BLaER1 treated with 17β-estradiol and CSF1 and Interleukin-3, amounts not matched to agents 10 nM and 100 nM (cell line): ENCODE results near the gene HIGD2A.
"Not testable (repeated sequence)": the region's sequence is repeated elsewhere in the genome, so short reads cannot be mapped to it uniquely, and the experiment has no call there.

Experiments used
- H3K27ac ChIP-seq, 11 experiments: shearing (Covaris generic); formaldehyde crosslinking; 2 replicates each; pipeline ENCODE4 v1.8.1; 2022
- H3K27me3 ChIP-seq, 11 experiments: shearing (Covaris generic); formaldehyde crosslinking; 2 replicates each; pipeline ENCODE4 v1.8.1; 2022
- H3K36me3 ChIP-seq, 11 experiments: shearing (Covaris generic); formaldehyde crosslinking; 2 replicates each; pipeline ENCODE4 v1.8.1; 2022
- H3K4me1 ChIP-seq, 10 experiments: shearing (Covaris generic); formaldehyde crosslinking; 2 replicates each; pipeline ENCODE4 v1.8.1; 2022
- H3K4me2 ChIP-seq, 11 experiments: shearing (Covaris generic); formaldehyde crosslinking; 2 replicates each; pipeline ENCODE4 v1.8.1; 2022
- H3K4me3 ChIP-seq, 10 experiments: shearing (Covaris generic); formaldehyde crosslinking; 2 replicates each; pipeline ENCODE4 v1.8.1; 2022
- H3K9ac ChIP-seq, 11 experiments: shearing (Covaris generic); formaldehyde crosslinking; 2 replicates each; pipeline ENCODE4 v1.8.1; 2022
- H3K9me3 ChIP-seq, 11 experiments: shearing (Covaris generic); formaldehyde crosslinking; replicated peaks in 1 of 11; 2 replicates each; pipeline ENCODE4 v1.8.1; 2022
- H4K20me1 ChIP-seq, 11 experiments: shearing (Covaris generic); formaldehyde crosslinking; 2 replicates each; pipeline ENCODE4 v1.8.1; 2022
- Cebpa-rat ChIP-seq, 11 experiments: shearing (Covaris generic); IDR thresholded peaks; 2 replicates each; pipeline ENCODE4 v1.8.1; 2022

Gene HIGD2A

DNA sequence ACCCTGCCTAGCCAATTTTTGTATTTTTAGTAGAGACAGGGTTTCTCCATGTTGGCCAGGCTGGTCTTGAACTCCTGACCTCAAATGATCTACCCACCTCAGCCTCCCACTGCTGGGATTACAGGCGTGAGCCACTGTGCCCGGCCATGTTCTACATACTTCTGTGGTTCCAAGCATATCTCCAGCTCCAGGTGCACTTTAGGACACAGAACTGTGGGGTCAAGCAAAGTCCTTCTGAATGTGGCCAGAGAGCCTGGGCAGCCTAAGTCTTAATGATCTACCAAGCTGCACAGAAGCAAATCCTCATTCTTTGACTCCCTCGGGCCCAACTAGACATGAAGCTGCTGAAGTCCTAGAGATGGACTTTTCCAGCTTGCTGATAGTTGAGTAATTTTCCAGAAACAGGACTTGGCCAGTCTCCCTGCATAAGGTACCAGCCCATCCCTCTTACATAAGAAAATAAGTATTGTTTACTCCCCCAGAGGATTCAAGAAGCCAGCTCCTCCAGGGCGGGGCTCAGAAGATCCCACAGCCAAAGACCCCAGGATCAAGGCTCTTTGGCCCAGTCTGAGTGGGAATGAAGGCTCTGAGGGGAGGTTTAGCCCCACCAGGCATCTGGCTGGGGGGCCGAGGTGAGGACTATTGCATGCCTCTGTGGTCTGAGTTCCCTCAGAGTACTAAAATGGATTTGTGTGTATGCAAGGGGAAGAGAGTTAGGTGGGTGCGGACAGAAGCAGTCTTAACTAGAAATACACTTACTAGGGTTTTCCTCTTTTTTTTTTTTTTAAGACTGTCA is 19.1 kb downstream of the HIGD2A start:
- H3K27me3 ChIP-seq, result no peaks in the 10 kb centered on the region
- peaks cover 0 to 23% (median 10%) of the 10 kb centered on the region in 10 experiments; a peak in 12 of 20 replicates for H3K4me1 ChIP-seq
- no peaks in the 10 kb centered on the region for H3K9me3 ChIP-seq
- peaks cover 25 to 80% (median 54%) of the 10 kb centered on the region in 11 experiments for H3K36me3 ChIP-seq
- H4K20me1 ChIP-seq, result peaks cover 3 to 55% (median 16%) of the 10 kb centered on the region in 11 experiments; a peak in 13 of 22 replicates
- H3K9ac ChIP-seq, result no peak overlapping the region
- no peak overlapping the region for H3K4me2 ChIP-seq
- H3K4me3 ChIP-seq, result no peak overlapping the region
- no peak overlapping the region for H3K27ac ChIP-seq
- no peak for TF ChIP-seq Cebpa-rat (IDR thresholded peaks at IDR 0.05)

GRCh38 chr5:176408252-176408573 is 19.7 kb downstream of the HIGD2A start:
- H3K27me3 ChIP-seq, H3K9ac ChIP-seq, H3K4me3 ChIP-seq, H3K27ac ChIP-seq, H3K9me3 ChIP-seq, H3K4me2 ChIP-seq: not testable (repeated sequence)
- Histone ChIP-seq H3K4me1 (peaks cover 0 to 23% (median 10%) of the 10 kb centered on the region in 10 experiments; a peak in 12 of 20 replicates), H3K36me3 (peaks cover 25 to 79% (median 54%) of the 10 kb centered on the region in 11 experiments), H4K20me1 (peaks cover 8 to 61% (median 21%) of the 10 kb centered on the region in 11 experiments; a peak in 14 of 22 replicates)

- H4K20me1 ChIP-seq, result peaks cover 11 to 64% (median 25%) of the 10 kb centered on the region in 11 experiments; a peak in 15 of 22 replicates
- H3K9me3 ChIP-seq, result no peaks in the 10 kb centered on the region
- no peak overlapping the region for H3K4me3 ChIP-seq
- H3K4me1 ChIP-seq, result peaks cover 0 to 26% (median 10%) of the 10 kb centered on the region in 10 experiments; a peak in 12 of 20 replicates
- H3K27me3 ChIP-seq, result no peaks in the 10 kb centered on the region
- no peak for TF ChIP-seq Cebpa-rat (IDR thresholded peaks at IDR 0.05)
- no peak overlapping the region for H3K9ac ChIP-seq
- H3K36me3 ChIP-seq, result peaks cover 25 to 75% (median 54%) of the 10 kb centered on the region in 11 experiments
- no peak overlapping the region for H3K27ac ChIP-seq
- no peak overlapping the region for H3K4me2 ChIP-seq
Measured at GRCh38 chr5:176408590-176408989, 20.0 kb downstream of the HIGD2A start.

DNA sequence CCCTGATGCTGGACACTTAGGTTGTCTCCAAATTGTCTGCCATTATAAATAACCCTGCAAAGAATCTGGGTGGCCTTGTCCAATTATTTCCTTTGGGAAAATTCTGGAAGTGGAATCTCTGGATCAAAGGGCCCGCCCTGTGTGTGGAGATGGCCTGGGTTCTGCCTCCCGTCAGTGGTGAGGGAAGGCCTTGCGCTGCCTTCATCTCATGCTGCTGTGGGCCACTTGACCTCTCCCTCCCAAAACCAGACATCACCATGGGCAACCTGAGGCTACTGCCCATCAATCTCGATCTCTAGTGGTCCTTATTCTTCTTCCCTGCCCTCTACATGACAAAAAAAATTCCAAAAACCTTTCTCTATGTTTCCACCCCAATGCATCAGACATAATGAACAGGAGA is 21.2 kb downstream of the HIGD2A start:
- H3K9me3 ChIP-seq, result no peaks in the 10 kb centered on the region
- H3K27ac ChIP-seq, result no peak overlapping the region
- peaks cover 0 to 38% (median 17%) of the 10 kb centered on the region in 10 experiments; a peak in 14 of 20 replicates for H3K4me1 ChIP-seq
- peaks cover 24 to 64% (median 47%) of the 10 kb centered on the region in 11 experiments for H3K36me3 ChIP-seq
- no peak overlapping the region for H3K9ac ChIP-seq
- no peak overlapping the region for H3K4me3 ChIP-seq
- no peak overlapping the region for H3K4me2 ChIP-seq
- H3K27me3 ChIP-seq, result no peaks in the 10 kb centered on the region
- H4K20me1 ChIP-seq, result peaks cover 11 to 66% (median 30%) of the 10 kb centered on the region in 11 experiments; a peak in 15 of 22 replicates
- no peak for TF ChIP-seq Cebpa-rat (IDR thresholded peaks at IDR 0.05)

DNA sequence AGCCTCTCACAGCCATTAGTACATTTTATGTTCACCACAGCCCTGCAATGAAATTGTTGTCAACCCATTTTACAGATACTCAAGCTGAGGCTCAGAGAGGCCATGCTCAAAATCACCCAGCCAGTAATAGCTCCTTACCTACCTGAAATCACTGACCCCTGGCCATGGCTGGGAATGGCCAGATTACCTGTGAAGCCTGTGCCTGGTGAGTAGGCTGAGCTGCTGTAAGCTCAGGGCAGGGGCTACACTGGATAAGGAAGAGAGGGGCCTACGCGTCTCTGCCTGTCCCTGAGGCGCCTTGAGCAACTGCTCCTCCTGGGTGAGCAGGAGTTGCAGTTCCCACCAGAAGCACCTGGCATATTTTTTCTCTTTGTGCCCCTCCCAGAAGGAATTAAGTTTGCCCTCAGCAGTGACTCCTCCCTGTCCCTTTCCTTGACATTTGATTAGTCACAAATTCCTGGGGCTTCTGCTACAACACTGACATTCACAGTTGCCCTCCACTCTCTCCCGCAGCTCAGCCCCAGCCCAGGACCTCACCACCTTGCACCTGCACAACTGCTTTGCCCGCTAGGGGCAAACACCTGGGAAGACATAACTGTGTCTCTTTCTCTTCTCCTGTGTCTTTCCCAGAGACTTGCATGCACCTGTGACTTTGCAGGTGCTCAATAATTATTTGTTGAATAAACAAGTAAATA is 22.1 kb downstream of the HIGD2A start:
- Histone ChIP-seq H3K4me1 (peaks cover 8 to 47% (median 24%) of the 10 kb centered on the region in 10 experiments), H4K20me1 (peaks cover 11 to 68% (median 30%) of the 10 kb centered on the region in 11 experiments; a peak in 15 of 22 replicates), H3K4me3 (no peak overlapping the region), H3K9ac (no peak overlapping the region), H3K36me3 (peaks cover 23 to 55% (median 41%) of the 10 kb centered on the region in 11 experiments), H3K4me2 (peak overlapping the region in 4 of 11 experiments; percentile 18 to 61 (median 48); a peak in 5 of 22 replicates), H3K27ac (no peak overlapping the region), H3K27me3 (no peaks in the 10 kb centered on the region), H3K9me3 (no peaks in the 10 kb centered on the region)
- TF ChIP-seq Cebpa-rat (IDR thresholded peaks at IDR 0.05), result no peak

DNA sequence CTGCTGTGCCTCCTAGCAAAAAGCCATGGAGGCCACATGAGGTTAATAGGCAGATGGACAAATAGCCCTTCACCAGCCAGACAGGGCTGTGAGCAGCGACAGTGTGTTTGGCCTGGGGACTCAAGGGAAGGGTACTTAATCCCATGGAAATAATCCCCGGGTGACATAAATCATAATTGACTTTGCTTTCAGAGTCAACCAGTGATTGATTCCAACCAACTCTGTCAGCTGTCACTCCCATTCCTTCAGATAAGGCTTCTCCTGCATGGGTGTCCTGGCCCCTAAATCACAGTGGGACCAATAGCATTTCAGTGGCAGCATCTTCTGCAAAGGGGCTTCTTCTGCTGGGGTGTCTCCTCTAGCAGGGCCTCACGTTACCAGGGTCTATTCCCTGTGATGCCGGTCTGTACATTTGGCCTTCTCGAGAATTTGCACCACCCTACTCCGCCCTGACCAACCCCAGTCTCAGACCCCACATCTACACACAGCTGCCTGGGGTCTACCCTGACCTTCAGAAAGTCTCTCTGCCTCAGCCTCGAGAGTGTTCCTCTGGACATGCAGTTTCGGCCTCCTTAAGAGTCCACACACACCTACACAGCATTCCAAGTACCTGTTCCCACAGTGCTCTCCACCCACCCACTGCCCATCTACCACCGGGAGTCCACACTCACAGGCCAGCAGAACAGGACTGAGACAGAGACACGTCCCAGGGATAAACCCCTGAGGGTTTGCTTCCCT is 24.1 kb downstream of the HIGD2A start:
- H3K27me3 ChIP-seq, result no peaks in the 10 kb centered on the region
- H4K20me1 ChIP-seq, result peaks cover 11 to 52% (median 30%) of the 10 kb centered on the region in 11 experiments; a peak in 15 of 22 replicates
- H3K9me3 ChIP-seq, result no peaks in the 10 kb centered on the region
- peaks cover 18 to 48% (median 36%) of the 10 kb centered on the region in 10 experiments for H3K4me1 ChIP-seq
- no peak overlapping the region for H3K4me3 ChIP-seq
- H3K27ac ChIP-seq, result no peak overlapping the region
- H3K36me3 ChIP-seq, result peaks cover 11 to 35% (median 22%) of the 10 kb centered on the region in 11 experiments; a peak in 21 of 22 replicates
- TF ChIP-seq Cebpa-rat (IDR thresholded peaks at IDR 0.05), result no peak
- 0 out of 22 replicates have a peak overlapping the region, but pooled peaks of 1 of the 11 experiments have one; percentile 7 for H3K4me2 ChIP-seq
- H3K9ac ChIP-seq, result peak overlapping the region in 2 of 11 experiments; percentile 23 to 31; a peak in 1 of 22 replicates

- peak overlapping the region in 3 of 11 experiments; percentile 23 to 49 (median 31); a peak in 3 of 22 replicates for H3K9ac ChIP-seq
- H3K9me3 ChIP-seq, result no peaks in the 10 kb centered on the region
- 0 out of 22 replicates have a peak overlapping the region, but pooled peaks of 1 of the 11 experiments have one; percentile 2 for H3K4me2 ChIP-seq
- peaks cover 8 to 29% (median 17%) of the 10 kb centered on the region in 11 experiments; a peak in 21 of 22 replicates for H3K36me3 ChIP-seq
- no peaks in the 10 kb centered on the region for H3K27me3 ChIP-seq
- H4K20me1 ChIP-seq, result peaks cover 11 to 49% (median 30%) of the 10 kb centered on the region in 11 experiments; a peak in 15 of 22 replicates
- H3K4me1 ChIP-seq, result peaks cover 18 to 48% (median 36%) of the 10 kb centered on the region in 10 experiments
- H3K4me3 ChIP-seq, result no peak overlapping the region
- TF ChIP-seq Cebpa-rat (IDR thresholded peaks at IDR 0.05), result no peak
- no peak overlapping the region for H3K27ac ChIP-seq
Measured at GRCh38 chr5:176413255-176413565, 24.7 kb downstream of the HIGD2A start.

- peaks cover 18 to 48% (median 36%) of the 10 kb centered on the region in 10 experiments for H3K4me1 ChIP-seq
- H3K9me3 ChIP-seq, result no peaks in the 10 kb centered on the region
- H3K36me3 ChIP-seq, result peaks cover 8 to 25% (median 12%) of the 10 kb centered on the region in 11 experiments; a peak in 20 of 22 replicates
- H3K27me3 ChIP-seq, result no peaks in the 10 kb centered on the region
- peaks cover 11 to 49% (median 30%) of the 10 kb centered on the region in 11 experiments; a peak in 15 of 22 replicates for H4K20me1 ChIP-seq
- no peak overlapping the region for H3K27ac ChIP-seq
- no peak for TF ChIP-seq Cebpa-rat (IDR thresholded peaks at IDR 0.05)
- no peak overlapping the region for H3K4me3 ChIP-seq
- H3K4me2 ChIP-seq, result peak overlapping the region in 4 of 11 experiments; percentile 2 to 99 (median 56); a peak in 3 of 22 replicates
- H3K9ac ChIP-seq, result peak overlapping the region in 4 of 11 experiments; percentile 23 to 90 (median 40); a peak in 3 of 22 replicates
Measured at GRCh38 chr5:176413709-176414191, 25.2 kb downstream of the HIGD2A start.
